Kidney tubule cell (primary cell): Measurements from ENCODE around the gene GZMM.

ENCODE experiments used
- DNase-seq: peaks from one replicate; pipeline ENCODE4 v3.0.0-alpha.2; 2018; ENCODE audit warnings: low spot score

GZMM gene

DNA sequence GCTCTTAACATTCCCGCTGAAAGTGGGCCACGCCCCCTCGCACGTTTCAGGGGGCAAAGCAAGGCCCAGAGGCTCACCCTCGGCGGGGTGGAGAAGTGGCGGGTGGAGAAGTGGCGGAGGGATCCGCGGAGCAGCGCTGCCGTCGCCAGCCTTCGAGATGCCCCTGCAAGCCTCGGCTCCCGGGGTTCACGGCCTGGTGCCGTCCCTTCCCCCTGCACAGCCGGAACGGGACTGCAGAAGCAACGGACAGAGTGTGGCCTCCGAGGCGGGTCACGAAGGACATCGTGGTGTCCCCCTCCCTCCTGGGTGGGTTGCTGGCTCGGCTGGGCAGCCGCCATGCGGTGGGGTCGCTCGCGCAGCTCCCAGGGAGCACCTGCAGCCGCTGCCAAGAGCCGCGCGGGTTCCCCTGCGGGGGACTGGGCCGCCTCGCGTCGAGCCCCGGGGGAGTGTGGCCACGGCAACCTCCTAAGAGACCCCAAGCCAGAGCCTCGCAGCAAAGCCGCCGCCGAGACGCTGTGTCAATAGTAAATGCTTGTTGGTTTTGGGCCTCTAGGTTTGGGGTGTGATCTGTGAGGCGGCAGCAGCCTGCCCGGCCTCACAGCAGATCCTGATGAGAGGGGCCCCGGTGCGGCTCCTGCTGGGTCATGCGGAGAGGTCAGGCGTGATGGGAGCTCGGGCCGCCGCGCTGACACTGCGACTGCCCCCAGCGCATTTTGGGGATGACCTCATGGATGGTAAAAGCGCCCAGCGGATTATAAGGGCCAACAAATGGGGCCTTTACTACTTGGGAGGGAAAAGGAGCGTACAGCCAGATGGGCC lies 31.1 kb upstream of the GZMM start:
- DNase-seq = no peak

DNA sequence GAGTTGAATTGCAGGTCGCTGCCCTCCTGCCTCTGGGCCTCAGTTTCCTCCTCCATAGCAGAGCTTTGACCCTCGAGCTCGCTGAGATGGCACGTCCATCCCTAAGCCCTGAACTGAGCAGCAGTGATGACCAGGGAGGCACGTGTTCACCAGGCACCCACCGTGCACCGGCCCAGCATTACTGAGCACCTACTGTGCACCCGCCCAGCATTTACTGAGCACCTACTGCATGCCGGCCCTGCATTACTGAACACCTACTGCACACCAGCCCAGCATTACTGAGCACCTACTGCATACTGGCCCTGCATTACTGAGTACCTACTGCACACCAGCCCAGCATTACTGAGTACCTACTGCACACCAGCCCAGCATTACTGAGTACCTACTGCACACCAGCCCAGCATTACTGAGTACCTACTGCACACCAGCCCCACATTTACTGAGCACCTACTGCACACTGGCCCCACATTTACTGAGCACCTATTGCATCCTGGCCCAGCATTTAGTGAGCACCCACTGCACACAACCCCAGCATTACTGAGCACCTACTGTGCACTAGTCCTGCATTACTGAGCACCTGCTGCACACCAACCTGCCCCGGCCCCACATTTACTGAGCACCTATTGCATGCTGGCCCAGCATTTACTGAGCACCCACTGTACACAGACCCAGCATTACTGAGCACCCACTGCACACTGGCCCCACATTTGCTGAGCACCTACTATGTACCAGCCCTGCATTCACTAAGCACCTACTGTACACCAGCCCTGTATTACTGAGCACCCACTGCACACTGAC lies 30.3 kb upstream of the GZMM start:
- no peak for DNase-seq

DNA sequence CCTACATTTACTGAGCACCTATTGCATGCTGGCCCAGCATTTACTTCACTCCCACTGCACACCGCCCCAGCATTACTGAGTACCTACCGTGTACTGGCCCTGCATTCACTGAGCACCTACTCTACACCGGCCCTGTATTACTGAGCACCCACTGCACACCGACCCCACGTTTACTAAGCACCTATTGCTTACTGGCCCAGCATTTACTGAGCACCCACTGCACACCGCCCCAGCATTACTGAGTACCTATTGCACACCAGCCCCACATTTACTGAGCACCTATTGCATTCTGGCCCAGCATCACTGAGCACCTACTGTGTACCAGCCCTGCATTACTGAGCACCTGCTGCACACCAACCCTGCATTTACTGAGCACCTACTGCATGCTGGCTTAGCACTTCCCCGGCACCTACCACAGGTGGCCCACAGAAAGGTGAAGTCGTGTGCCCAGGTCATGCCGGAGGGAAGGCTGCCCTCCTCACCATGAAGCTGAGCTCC lies 29.6 kb upstream of the GZMM start:
- no peak for DNase-seq

DNA sequence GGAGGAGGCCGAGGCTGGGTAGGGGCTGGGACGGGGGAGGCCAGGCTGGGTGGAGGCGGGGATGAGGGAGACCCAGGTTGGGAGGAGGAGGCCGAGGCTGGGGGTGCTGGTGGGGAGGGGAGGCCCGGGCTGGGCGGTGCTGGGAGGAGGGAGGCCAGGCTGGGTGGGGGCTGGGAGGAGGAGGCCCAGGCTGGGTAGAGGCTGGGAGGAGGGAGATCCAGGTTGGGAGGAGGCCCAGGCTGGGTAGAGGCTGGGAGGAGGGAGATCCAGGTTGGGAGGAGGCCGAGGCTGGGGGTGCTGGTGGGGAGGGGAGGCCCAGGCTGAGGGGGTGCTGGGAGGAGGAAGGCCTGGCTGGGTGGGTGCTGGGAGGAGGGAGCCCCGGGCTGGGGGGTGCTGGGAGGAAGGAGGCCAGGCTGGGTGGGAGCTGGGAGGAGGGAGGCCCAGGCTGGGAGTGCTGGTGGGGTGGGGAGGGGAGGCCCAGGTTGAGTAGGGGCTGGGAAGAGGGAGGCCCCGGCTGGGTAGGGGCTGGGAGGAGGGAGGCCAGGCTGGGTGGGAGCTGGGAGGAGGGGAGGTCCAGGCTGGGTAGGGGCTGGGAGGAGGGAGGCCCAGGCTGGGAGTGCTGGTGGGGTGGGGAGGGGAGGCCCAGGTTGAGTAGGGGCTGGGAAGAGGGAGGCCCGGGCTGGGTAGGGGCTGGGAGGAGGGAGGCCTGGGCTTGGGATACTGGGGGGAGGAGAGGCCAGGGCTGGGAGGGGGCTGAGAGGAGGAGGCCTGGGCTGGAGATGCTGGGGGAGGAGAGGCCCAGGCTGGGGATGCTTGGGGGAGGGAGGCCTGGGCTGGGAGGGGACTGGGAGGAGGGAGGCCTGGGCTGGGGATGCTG lies 25.9 kb upstream of the GZMM start:
- DNase-seq = no peak

DNA sequence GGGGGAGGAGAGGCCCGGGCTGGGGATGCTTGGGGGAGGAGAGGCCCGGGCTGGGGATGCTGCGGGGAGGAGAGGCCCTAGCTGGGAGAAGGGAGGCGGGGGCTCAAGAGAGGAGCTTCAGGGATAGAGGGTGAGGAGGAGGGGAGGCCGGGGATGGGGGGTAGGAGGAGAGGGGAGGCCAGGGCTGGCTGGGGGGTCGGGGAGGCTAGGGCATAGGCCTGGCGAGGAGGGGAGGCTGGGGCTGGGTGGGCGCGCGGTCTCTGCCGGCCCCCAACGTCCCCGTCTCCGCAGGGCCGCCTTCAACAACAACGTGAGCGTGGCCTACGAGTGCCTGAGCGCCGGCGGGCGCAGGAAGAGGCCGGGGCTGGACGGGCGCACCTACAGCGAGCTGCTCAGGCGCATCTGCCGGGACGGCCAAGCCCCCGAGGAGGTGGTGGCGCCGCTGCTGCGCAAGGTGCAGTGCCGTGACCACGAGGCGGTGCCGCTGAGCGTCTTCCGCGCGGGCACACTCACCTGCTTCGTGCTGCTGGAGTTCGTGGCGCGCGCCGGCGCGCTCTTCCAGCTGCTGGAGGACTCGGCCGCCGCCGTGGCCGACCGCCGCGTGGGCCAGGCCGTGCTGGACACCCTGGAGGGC lies 25.1 kb upstream of the GZMM start:
- no peak for DNase-seq

DNA sequence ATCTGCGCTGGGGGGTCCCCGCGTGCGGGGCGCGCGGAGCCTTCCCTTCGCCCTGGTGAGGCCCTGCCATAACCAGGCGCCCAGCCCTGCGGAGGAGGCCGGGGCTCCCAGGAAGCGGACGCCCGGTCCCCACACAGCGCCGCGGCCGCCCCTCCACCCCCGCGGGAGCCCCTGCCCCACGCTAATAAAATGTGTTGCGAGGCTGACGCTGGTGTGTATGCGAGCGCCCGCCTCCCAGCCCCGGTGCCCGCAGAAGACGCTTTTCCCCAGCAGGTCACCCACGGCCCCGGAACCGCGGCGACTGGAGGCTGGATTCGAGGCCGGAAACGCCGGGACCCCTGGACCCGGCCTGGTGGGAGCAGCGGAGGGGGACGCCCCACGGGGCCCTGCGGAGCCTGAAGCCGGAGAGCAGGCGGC lies 24.4 kb upstream of the GZMM start:
- no peak for DNase-seq

DNA sequence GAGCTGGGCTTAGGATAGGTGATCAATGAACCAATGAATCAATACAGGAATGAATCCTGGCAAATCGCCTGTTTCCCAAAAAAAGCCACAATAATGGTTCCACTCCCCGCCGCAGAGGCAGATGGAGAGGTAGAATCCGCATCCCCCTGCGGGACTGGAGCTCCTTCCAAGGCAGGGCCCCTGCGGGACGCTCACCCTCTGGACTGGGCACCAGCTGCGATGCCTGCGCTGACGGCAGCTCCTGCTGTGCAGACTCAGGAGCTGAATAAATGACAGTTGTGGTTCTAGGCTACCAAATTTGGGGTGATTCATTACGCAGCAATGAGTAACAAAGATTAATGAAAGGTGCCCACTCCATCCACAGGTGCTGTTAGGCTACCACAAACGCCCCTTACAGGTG lies 21.1 kb upstream of the GZMM start:
- DNase-seq = no peak

DNA sequence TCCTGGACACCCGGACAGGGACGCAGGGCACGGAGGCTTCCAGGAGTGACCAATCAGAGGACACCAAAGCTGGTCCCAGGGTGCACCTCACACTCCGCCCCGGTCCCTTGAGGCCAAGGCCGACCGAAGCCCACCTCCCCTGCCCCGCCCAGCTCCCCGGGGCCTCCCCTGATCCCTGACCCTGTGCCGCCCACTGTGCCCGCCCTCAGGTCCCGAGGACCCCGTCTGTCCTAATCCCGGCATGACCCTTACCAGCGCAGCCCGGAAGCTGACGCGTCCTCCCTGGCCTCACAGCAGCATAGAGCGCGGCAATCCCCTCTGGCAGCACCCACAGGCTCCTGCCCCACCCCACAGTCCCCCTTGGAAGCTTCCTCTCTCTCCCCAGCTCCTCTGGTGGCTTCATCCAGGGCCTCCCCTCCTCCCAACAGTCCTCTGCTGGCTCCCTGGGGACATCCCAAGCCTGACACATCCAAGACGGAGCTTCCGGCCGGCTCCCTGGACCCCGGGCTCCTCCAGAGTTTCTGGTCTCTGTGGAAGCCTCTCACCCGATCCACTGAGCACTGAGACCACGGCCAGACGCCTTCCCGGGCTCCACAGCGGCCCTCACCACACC lies 19.7 kb upstream of the GZMM start:
- DNase-seq = no peak

DNA sequence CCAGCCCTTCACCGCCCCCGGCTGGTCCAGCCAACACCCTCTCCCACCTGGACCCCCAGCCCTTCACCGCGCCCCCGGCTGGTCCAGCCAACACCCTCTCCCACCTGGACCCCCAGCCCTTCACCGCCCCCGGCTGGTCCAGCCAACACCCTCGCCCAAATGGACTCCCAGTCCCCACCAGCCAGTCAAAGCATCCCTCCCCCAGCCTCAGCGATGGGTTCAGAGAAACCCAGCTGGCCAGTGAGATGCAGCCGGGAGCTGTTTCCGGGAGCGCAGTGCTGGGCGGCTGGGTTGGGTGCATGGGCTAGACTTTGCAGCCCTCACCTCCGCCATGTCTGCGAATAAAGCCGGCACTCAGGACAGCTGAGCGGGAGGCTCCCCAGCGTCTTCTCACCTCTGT lies 18.8 kb upstream of the GZMM start:
- no peak for DNase-seq

DNA sequence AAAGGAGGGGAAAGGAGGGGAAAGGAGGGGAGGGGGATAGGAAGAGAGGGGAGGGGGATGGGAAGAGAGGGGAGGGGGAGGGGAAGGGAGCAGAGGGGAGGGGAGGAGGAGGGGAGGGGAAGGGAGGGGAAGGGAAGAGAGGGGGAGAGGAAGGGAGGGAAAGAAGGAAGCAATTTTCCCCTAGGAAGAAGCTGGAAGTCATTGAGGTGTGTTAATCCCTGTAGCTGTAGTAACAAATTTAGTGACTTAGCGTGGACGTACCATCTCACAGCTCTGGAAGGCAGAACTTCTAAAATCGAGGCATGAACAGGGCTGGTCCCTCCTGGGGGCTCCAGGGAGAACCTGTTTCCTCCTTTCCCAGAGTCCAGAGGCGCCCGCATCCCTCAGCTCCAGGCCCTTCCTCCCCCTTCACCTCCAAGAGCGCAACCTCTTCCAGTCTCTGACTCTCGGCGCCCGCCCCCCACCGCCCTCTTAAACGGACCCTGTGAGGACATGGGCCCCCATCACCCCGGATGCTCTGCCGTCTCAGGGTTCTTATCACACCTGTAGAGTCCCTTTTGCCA lies 17.9 kb upstream of the GZMM start:
- no peak for DNase-seq

DNA sequence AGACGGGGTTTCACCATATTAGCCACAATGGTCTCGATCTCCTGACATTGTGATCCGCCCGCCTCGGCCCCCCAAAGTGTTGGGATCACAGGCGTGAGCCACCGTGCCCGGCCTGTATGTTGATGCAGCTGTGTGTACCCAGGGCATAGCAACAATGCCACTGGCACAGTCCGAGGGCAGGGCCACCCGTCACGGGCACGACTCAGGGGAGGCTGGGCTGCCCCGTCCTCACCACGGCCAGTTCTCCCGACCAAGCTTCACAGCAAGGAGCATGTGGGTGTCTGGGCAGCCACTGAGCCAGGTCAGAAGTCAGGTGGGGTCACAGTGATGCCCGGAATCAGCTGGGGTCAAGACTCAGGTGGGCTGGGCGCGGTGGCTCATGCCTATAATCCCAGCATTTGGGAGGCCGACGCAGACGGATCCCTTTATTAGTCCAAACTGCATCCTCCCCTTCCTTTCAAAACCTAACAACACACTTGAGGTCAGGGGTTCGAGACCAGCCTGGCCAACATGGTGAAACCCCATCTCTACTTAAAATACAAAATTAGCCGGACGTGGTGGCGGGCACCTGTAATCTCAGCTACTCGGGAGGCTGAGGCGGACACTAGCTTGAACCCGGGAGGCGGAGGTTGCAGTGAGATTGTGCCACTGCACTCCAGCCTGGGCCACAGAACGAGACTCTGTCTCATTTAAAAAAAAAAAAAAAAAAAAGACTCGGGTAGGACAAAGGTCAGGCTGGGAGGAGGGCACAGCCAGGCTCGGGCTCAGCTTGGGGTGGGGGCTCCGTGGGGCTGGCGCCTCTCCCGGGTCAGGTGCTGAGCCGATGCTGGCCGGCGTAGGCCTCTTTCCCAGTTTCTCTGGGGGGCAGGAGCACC lies 13.5 kb upstream of the GZMM start:
- DNase-seq = no peak

DNA sequence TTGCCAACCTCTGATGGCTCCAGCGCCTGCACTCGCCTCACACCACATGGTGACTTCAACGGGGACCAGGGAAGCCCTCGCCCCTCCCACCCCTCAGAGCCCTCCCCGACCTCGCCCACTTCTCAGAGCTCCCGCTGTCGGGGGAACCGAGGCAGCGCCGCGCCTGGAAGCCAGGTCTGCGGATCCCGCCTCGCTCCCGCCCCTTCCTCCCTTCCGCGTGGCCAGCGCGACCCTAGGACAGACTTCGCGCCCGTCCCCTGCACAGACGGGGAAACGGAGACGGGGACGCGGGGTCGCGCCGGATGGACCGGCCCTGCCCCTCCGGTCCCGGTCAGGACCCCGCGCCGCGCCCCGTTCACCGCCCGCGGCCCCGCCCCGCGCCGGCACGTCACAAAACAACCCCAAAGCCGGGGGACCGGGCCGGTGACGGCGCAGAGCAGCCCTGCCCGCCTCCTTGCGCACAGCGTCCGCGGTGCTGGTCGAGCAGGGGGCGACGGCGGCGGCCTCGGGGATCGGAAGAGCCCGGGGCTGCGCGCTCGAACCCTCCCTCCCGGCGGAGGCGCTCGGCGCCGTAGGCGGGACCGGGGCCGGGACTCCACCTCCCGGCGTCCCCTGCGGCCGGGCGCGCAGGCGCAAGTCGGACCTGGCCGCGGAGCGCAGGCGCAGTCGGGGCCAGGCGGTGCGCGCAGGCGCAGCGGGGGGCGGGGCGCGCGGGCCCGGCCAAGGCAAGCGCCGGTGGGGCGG lies 12.7 kb upstream of the GZMM start:
- peak; percentile 90 for DNase-seq

DNA sequence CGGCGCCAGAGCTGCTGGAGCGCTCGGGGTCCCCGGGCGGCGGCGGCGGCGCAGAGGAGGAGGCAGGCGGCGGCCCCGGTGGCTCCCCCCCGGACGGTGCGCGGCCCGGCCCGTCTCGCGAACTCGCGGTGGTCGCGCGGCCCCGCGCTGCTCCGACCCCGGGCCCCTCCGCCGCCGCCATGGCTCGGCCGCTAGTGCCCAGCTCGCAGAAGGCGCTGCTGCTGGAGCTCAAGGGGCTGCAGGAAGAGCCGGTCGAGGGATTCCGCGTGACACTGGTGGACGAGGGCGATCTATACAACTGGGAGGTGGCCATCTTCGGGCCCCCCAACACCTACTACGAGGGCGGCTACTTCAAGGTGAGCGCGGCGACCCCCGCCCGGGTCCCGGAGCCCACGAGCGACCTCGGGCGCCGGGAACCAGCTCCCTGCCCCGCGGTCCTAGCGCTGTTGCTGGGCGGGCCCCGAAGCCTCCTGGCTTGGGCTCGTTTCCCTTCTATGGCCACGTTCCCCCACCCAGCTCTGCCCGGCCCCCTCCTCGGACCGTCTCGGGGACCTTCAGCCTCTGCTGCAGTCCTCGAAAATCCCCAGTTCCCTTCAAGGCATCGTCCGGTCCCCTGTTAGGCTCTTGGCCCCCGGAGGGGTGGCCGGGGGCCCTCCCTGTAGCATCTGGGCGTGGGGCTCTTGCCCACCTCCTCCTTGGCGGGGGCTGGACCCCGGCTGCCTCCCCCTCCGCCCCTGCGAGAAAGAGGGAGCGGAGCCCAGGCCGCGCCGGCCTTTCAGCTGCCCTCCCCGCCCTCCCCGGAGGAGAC lies 11.9 kb upstream of the GZMM start, which contains the start of gene CDC34:
CDC34 (plus strand) TSS at position 8 of the 808 bp plus-strand sequence; CDS start at position 180, 172 bp downstream.
- no peak for DNase-seq

DNA sequence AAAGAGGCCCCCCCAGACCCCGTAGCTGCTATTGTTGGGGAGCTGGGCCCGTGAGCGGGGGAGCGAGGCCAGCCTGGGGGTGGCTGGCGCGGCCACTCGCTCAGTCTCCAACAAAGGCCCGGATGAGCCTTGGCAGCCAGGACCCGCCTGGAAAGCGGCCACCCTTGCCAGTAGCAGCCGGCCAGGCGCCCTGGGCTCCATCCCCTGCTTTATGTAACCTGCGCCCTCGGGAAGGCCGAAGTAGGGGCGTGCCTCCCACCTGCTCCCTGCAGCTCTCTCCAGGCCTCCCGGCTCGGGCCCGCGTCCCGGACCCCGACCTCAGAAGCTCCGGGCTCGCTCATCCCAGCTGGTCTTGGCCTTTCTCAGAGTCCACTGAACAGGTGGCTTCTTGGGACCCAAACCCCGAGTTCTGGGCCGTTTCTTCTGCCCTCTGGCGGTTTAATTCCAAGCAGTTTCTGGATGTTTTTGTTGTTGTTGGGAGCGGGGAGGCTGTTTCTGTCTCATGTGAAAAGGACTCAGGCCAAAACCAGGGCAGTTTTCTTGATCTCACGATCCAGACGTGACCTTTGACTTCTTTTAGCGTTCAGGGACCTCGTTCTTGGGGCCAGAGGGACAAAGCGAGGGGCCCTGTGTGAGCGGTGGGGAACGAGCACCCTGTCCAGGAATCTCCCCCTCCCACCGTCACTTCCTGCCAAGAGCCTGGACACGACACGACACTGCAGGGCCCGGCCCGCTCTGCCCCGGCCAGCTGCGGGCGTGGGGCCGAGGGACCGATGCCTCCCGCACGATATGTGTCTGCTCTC lies 11.1 kb upstream of the GZMM start:
- DNase-seq = peak; percentile 68

DNA sequence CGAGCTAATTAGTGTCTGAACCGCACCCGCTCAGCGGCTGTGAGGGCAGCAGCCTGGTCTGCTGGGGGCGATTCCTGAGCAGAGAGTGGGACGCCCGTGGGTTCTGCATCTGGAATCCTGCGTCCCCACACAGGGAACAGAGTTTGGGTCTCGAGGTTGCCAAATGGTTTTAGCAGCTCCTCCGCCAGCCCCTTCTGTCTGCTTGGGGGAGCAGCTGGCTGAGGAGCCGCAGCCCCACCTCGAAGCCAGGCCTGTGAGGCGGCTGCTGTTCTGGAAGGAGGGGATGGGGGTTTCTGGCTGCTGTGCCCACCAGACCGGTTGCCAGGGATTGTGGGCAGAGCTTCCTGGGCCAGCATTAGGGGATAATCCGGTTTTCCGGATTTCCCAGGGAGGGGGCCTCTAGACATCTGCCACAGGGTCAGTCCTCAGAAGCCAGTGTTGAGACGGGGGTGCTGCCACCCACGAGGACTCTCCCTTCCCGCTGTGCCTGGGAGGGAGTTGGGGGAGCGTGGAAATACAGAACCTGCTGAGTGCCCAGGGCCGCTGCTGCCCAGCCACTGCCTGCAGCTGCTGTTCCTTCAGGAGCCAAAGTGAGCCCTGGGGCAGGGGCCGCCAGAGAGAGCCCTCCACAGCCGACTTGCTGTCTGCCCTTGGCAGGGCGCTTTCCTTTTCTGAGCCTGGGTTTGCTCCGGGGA lies 10.3 kb upstream of the GZMM start:
- no peak for DNase-seq

DNA sequence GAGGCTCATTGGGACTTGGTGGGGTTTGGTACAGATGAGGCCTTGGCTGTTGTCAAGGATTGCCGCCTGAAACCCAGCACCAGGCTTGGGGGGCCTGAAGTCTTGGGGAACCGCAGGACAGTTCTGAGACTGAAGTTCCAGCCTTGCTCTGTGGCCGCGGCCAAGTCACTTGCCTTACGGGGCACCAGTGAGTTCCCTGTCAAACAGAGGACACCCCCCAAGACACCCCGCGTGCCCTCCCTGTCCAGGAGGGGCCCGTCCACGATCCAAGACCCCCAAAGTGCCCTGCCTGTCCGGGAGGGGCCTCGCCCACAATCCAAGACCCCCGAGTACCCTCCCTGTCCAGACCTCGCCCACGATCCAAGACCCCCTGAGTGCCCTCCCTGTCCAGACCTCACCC lies 9.8 kb upstream of the GZMM start:
- no peak for DNase-seq
